ENCODE measurements around the gene CSRNP3.

The CSRNP3 gene

GRCh38 chr2:165471349-165471950 is 2.0 kb downstream of the CSRNP3 start:
- no peak for DNase-seq

- DNase-seq = no peak
Measured at GRCh38 chr2:165472922-165473321, 3.4 kb downstream of the CSRNP3 start.

- DNase-seq = no peak
Measured at GRCh38 chr2:165474619-165475276, 5.2 kb downstream of the CSRNP3 start.

- no peak for DNase-seq
Measured at GRCh38 chr2:165475277-165476004, 5.9 kb downstream of the CSRNP3 start.

GRCh38 chr2:165479856-165480255 is 10.4 kb downstream of the CSRNP3 start:
- DNase-seq = no peak

GRCh38 chr2:165494573-165494972 is 25.1 kb downstream of the CSRNP3 start:
- no peak for DNase-seq

- no peak for DNase-seq
Measured at GRCh38 chr2:165497659-165498317, 28.3 kb downstream of the CSRNP3 start.

GRCh38 chr2:165499131-165499530 is 29.6 kb downstream of the CSRNP3 start:
- no peak for DNase-seq

- no peak for DNase-seq
Measured at GRCh38 chr2:165500001-165500400, 30.5 kb downstream of the CSRNP3 start.

GRCh38 chr2:165500816-165501215 is 31.3 kb downstream of the CSRNP3 start:
- no peak for DNase-seq

- no peak for DNase-seq
Measured at GRCh38 chr2:165505514-165505913, 36.0 kb downstream of the CSRNP3 start.

- DNase-seq = no peak
Measured at GRCh38 chr2:165508927-165509326, 39.4 kb downstream of the CSRNP3 start.

- no peak for DNase-seq
Measured at GRCh38 chr2:165513479-165513878, 44.0 kb downstream of the CSRNP3 start.

- no peak for DNase-seq
Measured at GRCh38 chr2:165518611-165519010, 49.1 kb downstream of the CSRNP3 start.

GRCh38 chr2:165522719-165523118 is 53.2 kb downstream of the CSRNP3 start:
- DNase-seq = no peak

- DNase-seq = no peak
Measured at GRCh38 chr2:165524720-165525119, 55.2 kb downstream of the CSRNP3 start.

- no peak for DNase-seq
Measured at GRCh38 chr2:165528691-165529090, 59.2 kb downstream of the CSRNP3 start.

- DNase-seq = no peak
Measured at GRCh38 chr2:165529130-165529529, 59.6 kb downstream of the CSRNP3 start.

GRCh38 chr2:165533331-165533730 is 63.8 kb downstream of the CSRNP3 start:
- DNase-seq = no peak

- DNase-seq = no peak
Measured at GRCh38 chr2:165535471-165535870, 66.0 kb downstream of the CSRNP3 start.

- DNase-seq = no peak
Measured at GRCh38 chr2:165536851-165537499, 67.5 kb downstream of the CSRNP3 start.

GRCh38 chr2:165539985-165540384 is 70.5 kb downstream of the CSRNP3 start:
- DNase-seq = no peak

GRCh38 chr2:165544897-165545296 is 75.4 kb downstream of the CSRNP3 start:
- no peak for DNase-seq

Data from CD4-positive, alpha-beta T cell treated with Interleukin-17A for 1 hour (primary cell).